Activated naive CD8-positive, alpha-beta T cell treated with anti-CD3 and anti-CD28 coated beads, Interleukin-2, amount 50 U/mL, for 24 hours (primary cell): Measurements from ENCODE around the gene ZCCHC9.
"Not testable (repeated sequence)": the region's sequence is repeated elsewhere in the genome, so short reads cannot be mapped to it uniquely, and the experiment has no call there.

Experiments used
- ATAC-seq: fragments of 150-1000 bp; cut with Tn5 transposase; one replicate; pipeline ENCODE4 v1.10.0; 2021
- DNase-seq: peaks from one replicate; pipeline ENCODE4 v3.0.0; 2021
- H3K27ac Mint-ChIP-seq: one replicate; pipeline ENCODE4 v1.8.0; 2021; ENCODE audit warnings: mild to moderate bottlenecking, mixed read lengths
- H3K27me3 Mint-ChIP-seq: one replicate; pipeline ENCODE4 v1.8.0; 2021; ENCODE audit warnings: mixed read lengths
- H3K36me3 Mint-ChIP-seq: one replicate; pipeline ENCODE4 v1.8.0; 2021; ENCODE audit warnings: low read depth, mixed read lengths
- H3K4me1 Mint-ChIP-seq: one replicate; pipeline ENCODE4 v1.8.0; 2021; ENCODE audit warnings: mixed read lengths
- H3K4me3 Mint-ChIP-seq: one replicate; pipeline ENCODE4 v1.8.0; 2021; ENCODE audit warnings: mild to moderate bottlenecking, moderate library complexity, mixed read lengths
- H3K9me3 Mint-ChIP-seq: one replicate; pipeline ENCODE4 v1.8.0; 2021; ENCODE audit warnings: mixed read lengths

The ZCCHC9 gene

GRCh38 chr5:81317536-81317935, 16.1 kb downstream of the ZCCHC9 start:
- ATAC-seq: no peak
- peaks cover 8% of the 10 kb centered on the region for H3K36me3 Mint-ChIP-seq
- H3K27ac Mint-ChIP-seq: no peak overlapping the region
- H3K27me3 Mint-ChIP-seq: no peaks in the 10 kb centered on the region
- H3K4me3 Mint-ChIP-seq: no peak overlapping the region
- no peaks in the 10 kb centered on the region for H3K9me3 Mint-ChIP-seq
- H3K4me1 Mint-ChIP-seq: peaks cover 4% of the 10 kb centered on the region
- DNase-seq: no peak

DNA sequence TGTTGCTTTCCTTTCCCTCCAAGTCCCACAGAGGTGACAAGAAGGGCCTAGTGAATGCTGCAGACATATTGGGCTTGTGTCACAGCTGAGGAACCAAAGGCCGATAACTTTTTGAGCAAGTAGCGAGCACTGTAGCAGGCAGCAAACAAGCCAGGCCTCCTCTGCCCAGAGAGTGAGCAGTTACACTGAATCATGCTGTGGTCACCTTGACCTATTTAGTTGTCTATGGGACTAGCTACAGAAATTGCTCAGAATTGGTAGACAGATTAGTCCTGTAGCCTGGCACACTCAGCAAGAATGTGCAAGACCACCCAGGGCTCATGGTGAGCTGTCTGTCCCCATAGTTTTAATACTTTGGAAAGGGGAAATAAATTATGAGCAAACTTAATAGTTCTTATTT, 25.2 kb downstream of the ZCCHC9 start:
- H3K27me3 Mint-ChIP-seq: peaks cover 2% of the 10 kb centered on the region
- H3K9me3 Mint-ChIP-seq: no peaks in the 10 kb centered on the region
- DNase-seq (no peak), ATAC-seq (peak; percentile 83)
- no peaks in the 10 kb centered on the region for H3K36me3 Mint-ChIP-seq
- no peak overlapping the region for H3K4me3 Mint-ChIP-seq
- no peaks in the 10 kb centered on the region for H3K4me1 Mint-ChIP-seq
- H3K27ac Mint-ChIP-seq: no peak overlapping the region

DNA sequence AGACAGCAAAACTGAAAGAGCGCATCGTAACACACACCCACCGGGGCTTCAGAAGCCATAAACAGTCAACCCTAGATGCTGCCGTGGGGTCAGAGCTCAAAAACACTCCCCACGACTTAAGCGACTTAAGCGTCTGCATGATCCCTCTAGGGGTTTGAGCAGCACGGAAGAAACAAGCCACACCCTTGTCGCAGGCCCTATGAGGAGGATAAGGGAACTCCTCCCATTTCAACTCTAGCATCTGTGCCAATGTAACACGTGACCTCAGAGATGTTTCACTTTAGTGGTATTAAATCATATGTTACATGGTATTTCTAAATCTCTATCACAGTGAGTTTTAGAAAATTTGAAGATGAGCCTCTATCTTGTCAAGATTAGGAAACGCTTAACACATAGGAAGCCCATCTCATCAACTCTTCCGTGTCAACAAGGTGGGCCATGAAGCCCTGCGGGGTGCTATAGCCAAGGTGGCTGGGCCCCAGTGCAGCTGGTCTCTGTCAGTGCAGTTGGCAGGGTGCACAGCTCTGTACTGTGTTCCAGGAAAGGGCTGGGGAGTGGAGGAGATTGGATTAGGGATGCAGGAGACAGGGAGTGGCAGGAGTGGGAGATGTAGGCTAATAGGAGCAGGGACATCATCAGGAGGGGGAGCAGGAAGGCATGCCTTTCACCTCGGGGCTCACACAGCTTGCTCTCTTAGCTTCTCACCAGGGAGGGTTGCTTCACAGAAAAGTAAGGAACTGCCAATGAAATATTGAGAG, 33.1 kb downstream of the ZCCHC9 start:
- H3K4me3 Mint-ChIP-seq: no peak overlapping the region
- no peaks in the 10 kb centered on the region for H3K4me1 Mint-ChIP-seq
- ATAC-seq (no peak), DNase-seq (no peak)
- no peak overlapping the region for H3K27ac Mint-ChIP-seq
- no peaks in the 10 kb centered on the region for H3K27me3 Mint-ChIP-seq
- no peaks in the 10 kb centered on the region for H3K36me3 Mint-ChIP-seq
- no peaks in the 10 kb centered on the region for H3K9me3 Mint-ChIP-seq

DNA sequence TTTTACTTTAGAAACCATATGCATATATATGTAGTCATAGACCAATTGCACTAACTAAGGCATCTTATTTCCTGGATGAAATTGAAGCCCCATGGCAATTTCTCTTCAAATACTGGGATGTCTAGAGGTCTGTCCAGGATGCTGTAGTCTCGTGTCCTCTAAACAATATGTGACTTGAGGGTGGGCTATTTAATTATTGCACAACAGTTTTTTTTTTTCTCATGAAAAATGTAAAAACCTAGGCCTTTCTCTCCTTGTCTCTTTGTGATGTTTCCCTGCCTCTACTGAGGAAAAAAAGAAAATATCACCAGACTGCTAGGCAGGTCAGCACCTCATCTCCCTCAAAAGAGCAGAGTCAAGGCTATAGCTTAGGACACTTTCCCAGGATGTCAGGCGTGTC, 34.6 kb downstream of the ZCCHC9 start:
- no peak overlapping the region for H3K27ac Mint-ChIP-seq
- no peak for ATAC-seq
- no peaks in the 10 kb centered on the region for H3K4me1 Mint-ChIP-seq
- H3K27me3 Mint-ChIP-seq: no peaks in the 10 kb centered on the region
- H3K36me3 Mint-ChIP-seq: no peaks in the 10 kb centered on the region
- H3K4me3 Mint-ChIP-seq: no peak overlapping the region
- no peaks in the 10 kb centered on the region for H3K9me3 Mint-ChIP-seq
- no peak for DNase-seq

GRCh38 chr5:81336556-81336955, 35.2 kb downstream of the ZCCHC9 start:
- Mint-ChIP-seq H3K9me3 (no peaks in the 10 kb centered on the region), H3K27me3 (peaks cover 2% of the 10 kb centered on the region), H3K36me3 (no peaks in the 10 kb centered on the region), H3K4me3 (no peak overlapping the region), H3K27ac (no peak overlapping the region), H3K4me1 (no peaks in the 10 kb centered on the region)
- DNase-seq: no peak
- no peak for ATAC-seq

GRCh38 chr5:81337803-81338202, 36.4 kb downstream of the ZCCHC9 start:
- no peak for ATAC-seq
- Mint-ChIP-seq H3K9me3 (no peaks in the 10 kb centered on the region), H3K27ac (no peak overlapping the region), H3K36me3 (no peaks in the 10 kb centered on the region), H3K4me1 (no peaks in the 10 kb centered on the region), H3K27me3 (peaks cover 2% of the 10 kb centered on the region), H3K4me3 (no peak overlapping the region)
- no peak for DNase-seq

DNA sequence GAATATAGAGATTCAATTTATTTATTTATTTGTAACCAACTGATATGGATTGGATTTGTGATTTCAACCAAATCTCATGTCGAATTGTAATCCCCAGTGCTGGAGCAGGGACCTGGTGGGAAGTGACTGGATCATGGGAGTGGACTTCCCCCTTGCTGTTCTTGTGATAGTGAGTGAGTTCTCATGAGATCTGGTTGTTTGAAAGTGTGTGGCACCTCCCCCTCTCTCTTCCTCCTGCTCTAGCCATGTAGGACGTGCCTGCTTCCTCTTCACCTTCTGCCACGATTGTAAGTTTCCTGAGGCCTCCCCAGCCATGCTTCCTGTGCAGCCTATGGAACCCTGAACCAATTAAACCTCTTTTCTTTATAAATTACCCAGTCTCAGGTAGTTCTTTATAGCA, 36.8 kb downstream of the ZCCHC9 start:
- not testable (repeated sequence) for H3K36me3 Mint-ChIP-seq

GRCh38 chr5:81344736-81345135, 43.3 kb downstream of the ZCCHC9 start:
- no peak for DNase-seq
- Mint-ChIP-seq H3K4me3 (no peak overlapping the region), H3K27me3 (peaks cover 2% of the 10 kb centered on the region), H3K9me3 (no peaks in the 10 kb centered on the region), H3K27ac (no peak overlapping the region), H3K36me3 (no peaks in the 10 kb centered on the region), H3K4me1 (peaks cover 4% of the 10 kb centered on the region)
- no peak for ATAC-seq

More for the DNA sequence above, 36.8 kb downstream of the ZCCHC9 start:
- not testable (repeated sequence) for H3K27me3 Mint-ChIP-seq, DNase-seq, H3K27ac Mint-ChIP-seq, H3K4me3 Mint-ChIP-seq, H3K9me3 Mint-ChIP-seq, ATAC-seq, H3K4me1 Mint-ChIP-seq

DNA sequence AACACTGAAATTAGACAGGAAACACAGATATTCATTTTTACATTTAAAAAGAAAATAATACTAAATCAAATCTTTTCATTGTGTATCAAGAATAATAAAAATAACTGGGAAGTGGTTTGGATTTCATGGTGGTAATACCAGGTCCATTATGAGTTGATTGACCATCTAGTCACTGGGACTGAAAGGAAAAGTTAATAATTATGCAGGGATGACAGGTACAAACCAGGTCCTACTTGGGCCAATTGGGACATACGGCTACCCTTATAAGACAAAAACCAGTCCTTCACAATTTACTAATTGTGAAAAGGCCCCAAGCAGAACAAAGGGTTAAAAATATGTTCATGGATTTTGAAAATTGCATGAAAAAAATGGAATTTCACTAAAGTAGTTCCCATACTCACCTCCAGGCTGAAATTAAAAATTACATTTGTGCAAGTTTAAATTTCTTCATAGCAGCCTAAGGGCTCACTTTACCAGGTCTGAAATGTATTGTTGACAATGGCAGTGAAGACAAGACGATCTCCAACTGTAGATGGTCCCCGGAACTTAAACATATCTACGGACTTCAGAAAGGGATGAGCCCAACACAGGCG, 44.1 kb downstream of the ZCCHC9 start:
- no peak overlapping the region for H3K4me3 Mint-ChIP-seq
- peaks cover 4% of the 10 kb centered on the region for H3K4me1 Mint-ChIP-seq
- ATAC-seq (no peak), DNase-seq (no peak)
- H3K27ac Mint-ChIP-seq: no peak overlapping the region
- no peaks in the 10 kb centered on the region for H3K9me3 Mint-ChIP-seq
- no peaks in the 10 kb centered on the region for H3K36me3 Mint-ChIP-seq
- peaks cover 2% of the 10 kb centered on the region for H3K27me3 Mint-ChIP-seq

DNA sequence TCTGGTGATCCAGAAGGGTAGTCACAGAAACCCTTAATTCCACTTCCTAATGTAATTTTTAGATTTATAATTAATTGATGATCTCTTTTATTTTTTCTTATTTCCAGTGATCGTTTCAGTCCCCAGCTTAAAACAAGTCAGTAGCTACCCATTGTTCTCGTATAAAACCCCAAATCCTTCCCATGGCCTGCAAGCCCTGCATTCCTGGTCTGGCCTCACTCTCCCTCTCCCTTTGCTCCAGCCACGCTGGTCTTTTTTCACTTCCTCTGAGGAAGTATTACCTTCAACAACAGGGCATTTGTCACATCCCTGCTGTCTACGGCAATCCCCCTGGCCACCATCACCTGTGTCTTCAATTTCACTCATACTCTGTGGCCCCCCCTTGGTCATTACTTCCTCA, 47.8 kb downstream of the ZCCHC9 start:
- H3K4me1 Mint-ChIP-seq: peaks cover 4% of the 10 kb centered on the region
- H3K27ac Mint-ChIP-seq: no peak overlapping the region
- no peak overlapping the region for H3K4me3 Mint-ChIP-seq
- DNase-seq (no peak), ATAC-seq (no peak)
- no peaks in the 10 kb centered on the region for H3K27me3 Mint-ChIP-seq
- no peaks in the 10 kb centered on the region for H3K9me3 Mint-ChIP-seq
- H3K36me3 Mint-ChIP-seq: no peaks in the 10 kb centered on the region

DNA sequence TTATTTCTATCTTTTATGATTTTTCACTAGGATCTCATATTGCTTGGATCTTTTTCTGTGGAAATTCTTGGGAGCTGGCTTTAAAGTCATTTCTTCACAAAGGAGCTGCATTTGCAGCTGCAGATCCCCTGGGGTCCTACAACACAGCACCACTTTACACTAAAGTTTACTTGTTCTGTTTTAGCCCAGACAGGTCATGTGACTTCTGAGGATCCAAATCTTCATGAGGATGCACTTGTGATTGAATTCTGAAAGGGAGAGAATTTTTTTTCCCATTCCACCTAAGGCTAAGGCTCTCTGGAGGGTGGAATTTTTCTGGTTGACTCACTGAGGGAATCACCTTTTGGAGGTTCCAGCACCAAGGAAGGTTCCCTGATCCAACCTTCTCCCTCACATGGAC, 49.1 kb downstream of the ZCCHC9 start:
- no peaks in the 10 kb centered on the region for H3K9me3 Mint-ChIP-seq
- ATAC-seq: no peak
- DNase-seq: no peak

DNA sequence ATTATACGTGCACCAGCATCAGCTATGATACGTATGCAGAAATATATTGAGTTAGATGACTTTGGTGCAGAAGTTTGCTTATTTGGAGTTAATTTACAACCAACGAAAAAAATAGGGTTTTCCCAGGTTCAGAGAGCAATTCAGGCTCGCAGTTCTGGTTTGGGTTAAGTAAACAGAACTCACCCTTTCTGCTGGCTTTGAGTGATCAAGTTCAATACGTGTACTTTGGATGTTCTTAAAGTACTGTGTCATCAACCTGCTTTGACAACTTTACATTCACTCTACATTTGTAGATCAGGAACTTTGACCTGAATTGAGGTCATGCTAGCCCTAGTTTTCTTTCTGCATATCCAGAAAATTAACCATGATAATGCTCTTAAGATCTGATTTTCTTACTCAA, 51.8 kb downstream of the ZCCHC9 start:
- no peaks in the 10 kb centered on the region for H3K27me3 Mint-ChIP-seq
- H3K36me3 Mint-ChIP-seq: no peaks in the 10 kb centered on the region
- no peak overlapping the region for H3K4me3 Mint-ChIP-seq
- H3K27ac Mint-ChIP-seq: no peak overlapping the region
- ATAC-seq (no peak), DNase-seq (no peak)
- peaks cover 1% of the 10 kb centered on the region for H3K4me1 Mint-ChIP-seq
- no peaks in the 10 kb centered on the region for H3K9me3 Mint-ChIP-seq

More for the DNA sequence above, 49.1 kb downstream of the ZCCHC9 start:
- Mint-ChIP-seq H3K27me3 (no peaks in the 10 kb centered on the region), H3K4me1 (peaks cover 4% of the 10 kb centered on the region), H3K36me3 (no peaks in the 10 kb centered on the region), H3K27ac (no peak overlapping the region), H3K4me3 (no peak overlapping the region)

GRCh38 chr5:81354093-81354492, 52.7 kb downstream of the ZCCHC9 start:
- no peak for DNase-seq
- no peaks in the 10 kb centered on the region for H3K27me3 Mint-ChIP-seq
- H3K4me3 Mint-ChIP-seq: no peak overlapping the region
- no peak overlapping the region for H3K27ac Mint-ChIP-seq
- no peak for ATAC-seq
- H3K36me3 Mint-ChIP-seq: no peaks in the 10 kb centered on the region
- H3K4me1 Mint-ChIP-seq: no peaks in the 10 kb centered on the region
- H3K9me3 Mint-ChIP-seq: no peaks in the 10 kb centered on the region

DNA sequence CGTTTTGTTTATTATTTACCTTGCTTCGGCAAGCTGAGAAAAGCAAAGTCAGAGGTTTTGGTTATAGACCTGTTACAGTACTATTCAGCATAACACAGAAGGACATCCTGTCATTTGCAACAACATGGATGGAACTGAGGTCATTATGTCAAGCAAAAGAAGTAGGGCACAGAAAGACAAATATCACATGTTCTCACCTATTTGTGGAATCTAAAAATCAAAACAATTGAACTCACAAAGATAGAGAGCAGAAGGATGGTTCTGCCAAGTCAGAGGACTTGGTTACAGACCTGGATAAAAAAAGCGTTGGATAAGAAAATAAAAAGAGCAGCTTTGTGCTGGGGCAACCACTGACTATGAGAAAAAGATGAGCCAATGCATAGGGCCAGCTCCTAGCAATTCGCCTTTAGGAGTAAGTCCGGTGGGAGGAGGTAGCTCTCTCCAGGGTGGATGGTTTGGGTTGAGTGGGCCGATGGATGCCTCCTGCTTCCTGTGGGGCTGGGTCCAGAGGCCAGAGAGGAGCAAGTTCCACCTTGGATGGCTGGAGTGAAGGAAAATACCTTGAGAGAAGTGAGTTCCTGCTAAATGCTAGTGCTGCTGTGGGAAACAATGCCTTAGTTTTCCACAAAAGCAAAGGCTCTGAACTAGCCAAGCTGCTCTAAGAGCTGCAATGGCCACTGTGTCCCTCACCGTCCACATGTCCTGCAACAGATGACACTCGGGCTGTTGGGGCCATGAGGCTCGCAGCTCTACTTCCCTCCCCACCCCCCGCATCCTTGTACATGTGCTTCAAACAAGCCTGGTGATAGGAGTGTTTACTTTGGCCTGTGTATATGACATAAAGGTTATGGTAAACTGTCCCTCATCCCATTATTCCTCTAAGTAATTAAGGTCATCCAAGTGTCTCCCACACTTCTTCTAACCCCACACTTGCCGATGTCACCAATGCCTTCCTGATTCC, 54.2 kb downstream of the ZCCHC9 start:
- DNase-seq: no peak
- H3K4me3 Mint-ChIP-seq: no peak overlapping the region
- ATAC-seq: no peak
- H3K27me3 Mint-ChIP-seq: no peaks in the 10 kb centered on the region
- H3K4me1 Mint-ChIP-seq: no peaks in the 10 kb centered on the region
- H3K9me3 Mint-ChIP-seq: no peaks in the 10 kb centered on the region
- no peaks in the 10 kb centered on the region for H3K36me3 Mint-ChIP-seq
- H3K27ac Mint-ChIP-seq: no peak overlapping the region

GRCh38 chr5:81359108-81359507, 57.7 kb downstream of the ZCCHC9 start:
- no peaks in the 10 kb centered on the region for H3K4me1 Mint-ChIP-seq
- H3K4me3 Mint-ChIP-seq: no peak overlapping the region
- H3K27me3 Mint-ChIP-seq: no peaks in the 10 kb centered on the region
- no peak for ATAC-seq
- no peak for DNase-seq
- no peaks in the 10 kb centered on the region for H3K9me3 Mint-ChIP-seq
- no peak overlapping the region for H3K27ac Mint-ChIP-seq
- no peaks in the 10 kb centered on the region for H3K36me3 Mint-ChIP-seq
